NCI-H1105 treated with DMSO at 0.1 percent for 48 hours (cell line): ENCODE data around the gene RPL10A.
A peak's percentile ranks its signal among the peaks of the same experiment; 100 is the strongest.

ENCODE experiments used
- DNase-seq: peaks from one replicate; lab custom pipeline; 2025; lab: John Stamatoyannopoulos, UW

The RPL10A gene

DNA sequence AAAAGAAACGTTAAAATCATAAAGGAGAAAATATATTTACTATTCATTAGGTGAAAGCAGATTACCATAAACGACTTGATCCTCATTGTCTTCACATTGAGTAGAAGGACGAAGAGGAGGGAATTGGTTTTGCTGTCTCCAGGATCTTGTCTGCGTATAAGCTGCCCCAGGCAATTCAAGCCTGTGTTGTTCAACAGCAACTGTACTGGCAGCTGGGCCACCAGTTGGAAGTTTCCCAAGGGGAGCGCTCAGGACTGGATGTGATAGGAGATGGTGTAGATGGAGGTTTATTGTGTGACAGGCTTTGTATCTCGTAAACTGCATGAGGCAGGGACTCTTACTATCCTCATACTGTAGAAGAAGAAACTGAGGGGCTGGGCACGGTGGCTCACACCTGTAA, 20.0 kb upstream of the RPL10A start:
- no peak for DNase-seq

GRCh38 chr6:35449287-35449881, 18.8 kb upstream of the RPL10A start:
- DNase-seq, result peak; percentile 84

DNA sequence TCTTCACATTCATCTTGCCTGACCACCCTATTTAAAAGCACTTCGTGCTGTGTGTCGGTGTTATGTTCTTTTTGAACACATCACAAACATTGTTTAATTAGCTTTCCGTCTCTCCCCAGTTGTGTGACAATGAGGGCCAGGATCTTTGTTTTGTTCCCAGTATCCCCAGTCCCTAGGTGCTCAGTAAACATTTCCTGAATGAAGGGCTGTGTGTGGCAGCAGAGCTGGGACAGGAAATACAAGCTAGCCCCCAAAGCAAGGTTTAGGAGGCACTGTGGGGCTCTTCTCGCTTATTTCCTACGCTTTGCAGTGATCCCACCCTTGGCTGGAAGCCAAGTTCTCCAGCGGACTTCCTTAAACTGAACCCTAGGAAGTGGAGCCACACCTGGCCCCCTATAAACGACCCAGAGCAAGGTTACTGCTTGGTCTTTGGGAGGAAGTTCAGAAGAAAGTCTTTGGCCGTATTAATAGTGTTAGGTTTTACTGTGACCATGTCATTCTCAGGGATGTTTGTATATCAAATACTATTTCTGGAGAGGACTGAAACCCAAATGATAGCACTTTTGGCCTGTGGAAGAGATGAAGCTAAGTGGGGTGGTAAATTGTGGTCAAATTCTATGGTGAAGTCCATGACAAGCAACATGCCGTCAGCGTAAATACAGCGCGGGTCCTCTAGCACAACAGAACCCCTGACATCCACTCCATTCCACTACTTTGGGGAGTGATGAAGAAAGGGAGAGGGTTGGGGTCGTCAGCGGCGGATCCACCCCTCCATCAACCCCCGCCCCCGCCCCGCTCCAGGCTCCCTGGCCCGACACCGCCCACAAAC, 16.6 kb upstream of the RPL10A start:
- DNase-seq, result no peak

- DNase-seq, result peak; percentile 82
Observed at GRCh38 chr6:35452183-35453090, 15.8 kb upstream of the RPL10A start, which contains the start of gene FANCE. TSS of gene FANCE (plus strand) at chr6:35452338. CDS start at chr6:35452546, 208 bp downstream.

GRCh38 chr6:35453236-35453635, 15.0 kb upstream of the RPL10A start:
- peak; percentile 7 for DNase-seq

DNA sequence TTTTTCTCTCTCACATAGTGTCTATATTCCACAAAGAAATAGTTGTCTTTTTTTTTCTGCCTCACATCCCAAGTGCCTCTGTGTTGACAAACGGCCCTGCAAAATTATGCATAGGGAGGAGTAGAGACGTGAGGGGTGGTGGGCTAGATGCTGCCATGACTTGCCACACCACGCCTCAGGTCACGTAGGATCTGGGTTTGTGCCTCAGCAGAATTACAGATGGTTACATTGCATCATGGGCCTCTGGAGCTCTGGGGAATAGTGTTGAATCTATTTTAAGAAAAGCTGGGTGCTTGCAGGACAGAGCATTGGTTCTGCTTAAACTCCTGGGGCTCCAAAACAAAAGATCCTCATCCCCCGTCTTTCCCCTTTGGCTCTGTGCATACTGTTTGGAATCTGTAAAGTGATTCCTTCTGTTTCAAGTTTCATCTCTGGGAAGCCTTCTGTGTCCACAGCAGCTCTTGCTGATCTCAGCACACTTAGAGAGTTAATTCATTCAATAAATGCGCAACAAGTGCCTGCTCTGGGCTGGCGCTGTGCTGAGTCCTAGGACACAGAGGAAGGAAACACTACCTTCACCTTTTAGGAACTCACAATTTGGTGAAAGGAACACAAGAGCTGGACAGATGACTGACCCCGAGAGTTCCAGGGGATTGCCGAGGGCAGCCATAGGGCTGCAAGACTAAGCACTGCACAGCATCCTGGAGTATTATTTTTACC, 13.7 kb upstream of the RPL10A start:
- DNase-seq, result no peak

- no peak for DNase-seq
Observed at GRCh38 chr6:35457907-35458306, 10.3 kb upstream of the RPL10A start.

DNA sequence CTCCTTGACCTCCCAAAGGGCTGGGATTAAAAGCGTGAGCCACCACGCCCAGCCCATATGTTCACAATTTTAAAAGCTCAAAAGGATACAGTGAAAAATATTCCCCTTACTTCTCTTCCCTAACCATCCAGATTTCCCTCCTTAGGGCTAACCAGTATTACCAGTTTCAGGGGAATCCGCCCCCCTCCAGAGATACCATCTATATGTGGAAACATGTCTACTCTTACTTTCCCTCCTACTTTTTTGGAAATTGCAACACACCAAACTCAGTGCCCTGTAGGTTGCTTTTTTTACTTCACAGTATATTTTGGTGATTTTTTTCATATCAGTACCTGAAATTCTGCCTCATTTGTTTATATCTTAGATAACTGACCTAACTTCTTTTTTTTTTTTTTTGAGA, 6.9 kb upstream of the RPL10A start:
- no peak for DNase-seq

- DNase-seq, result no peak
Observed at GRCh38 chr6:35463292-35463691, 4.9 kb upstream of the RPL10A start.

GRCh38 chr6:35465646-35466045, 2.6 kb upstream of the RPL10A start:
- no peak for DNase-seq

- DNase-seq, result no peak
Observed at GRCh38 chr6:35468980-35469750, 964 bp downstream of the RPL10A start.

- peak; percentile 2 for DNase-seq
Observed at GRCh38 chr6:35469751-35470662, 1.8 kb downstream of the RPL10A start.

DNA sequence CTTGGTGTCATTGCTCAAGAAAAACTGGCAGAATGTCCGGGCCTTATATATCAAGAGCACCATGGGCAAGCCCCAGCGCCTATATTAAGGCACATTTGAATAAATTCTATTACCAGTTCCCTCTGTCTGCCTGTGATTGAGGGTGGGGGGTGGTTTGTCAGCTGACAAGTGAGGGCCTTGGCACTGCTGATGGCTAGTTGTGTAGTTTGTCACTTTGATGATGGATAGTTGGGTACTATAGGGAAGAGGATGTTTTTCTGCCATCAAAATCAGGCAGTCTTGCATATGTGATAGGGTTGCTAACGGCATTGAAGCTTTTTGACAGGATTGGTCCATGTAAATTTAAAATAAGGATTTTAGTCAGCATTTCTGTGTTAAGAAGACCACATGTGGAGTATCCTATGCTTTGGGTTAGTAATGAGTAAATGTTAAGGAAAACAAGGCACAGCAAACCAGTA, 2.5 kb downstream of the RPL10A start:
- no peak for DNase-seq

- no peak for DNase-seq
Observed at GRCh38 chr6:35471836-35472345, 3.7 kb downstream of the RPL10A start.

GRCh38 chr6:35473075-35473849, 5.1 kb downstream of the RPL10A start:
- no peak for DNase-seq

DNA sequence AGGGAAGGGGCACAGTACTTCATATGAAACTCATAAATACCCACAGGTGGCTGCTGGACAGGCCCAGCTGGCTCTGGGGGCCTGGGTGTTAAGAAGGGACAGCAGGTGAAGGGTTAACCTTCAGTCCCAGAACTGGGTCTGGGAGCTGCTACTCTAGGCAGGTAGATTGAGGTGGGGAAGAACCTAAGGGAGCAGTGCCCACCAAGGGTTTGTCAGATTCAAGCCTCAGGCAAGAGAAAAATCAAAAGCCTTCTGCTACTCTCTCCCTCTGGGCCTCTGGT, 5.6 kb downstream of the RPL10A start:
- DNase-seq, result no peak

- no peak for DNase-seq
Observed at GRCh38 chr6:35474131-35474941, 6.1 kb downstream of the RPL10A start.

DNA sequence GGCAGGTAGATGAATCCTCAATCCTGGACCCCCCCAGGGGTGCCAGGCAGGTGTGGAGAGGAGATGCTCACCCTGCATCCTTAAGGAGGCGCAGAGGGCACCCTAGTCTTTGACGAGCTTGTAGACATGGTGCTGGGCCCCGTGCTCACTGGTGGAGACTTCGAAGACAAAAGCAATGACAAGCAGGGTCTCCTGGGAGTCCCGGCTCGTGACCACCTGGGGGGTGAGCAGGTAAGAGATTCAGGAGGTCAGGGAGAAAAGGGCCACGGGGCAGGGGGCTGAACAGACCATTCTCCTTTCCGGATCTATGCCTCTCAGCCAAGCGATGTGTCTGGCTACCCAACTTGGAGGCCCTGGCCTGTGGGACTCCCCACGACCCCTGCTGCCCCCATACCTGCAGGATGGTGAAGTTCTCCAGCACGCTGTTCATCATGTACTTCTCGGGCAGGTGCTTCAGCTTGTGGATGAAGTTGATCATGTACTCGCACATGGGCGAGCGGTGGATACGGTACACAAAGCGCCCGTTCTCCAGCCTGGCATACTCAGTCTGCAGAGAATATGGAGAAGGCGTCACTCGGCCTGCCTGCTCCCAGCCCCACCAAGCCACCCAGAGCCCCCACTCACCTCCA, 6.9 kb downstream of the RPL10A start:
- DNase-seq, result no peak
